Mesendoderm (in vitro differentiated cells): ENCODE measurements around the gene LACTBL1.
"Not testable (repeated sequence)": the region's sequence is repeated elsewhere in the genome, so short reads cannot be mapped to it uniquely, and the experiment has no call there.

Source experiments
- DNase-seq: peaks from one replicate; pipeline ENCODE4 v3.0.0; 2013
- H2AK5ac ChIP-seq: 2 replicates; pipeline ENCODE4 v1.6.1; 2013; ENCODE audit warnings: low read length, inconsistent platforms
- H2BK120ac ChIP-seq: 2 replicates; pipeline ENCODE4 v1.6.1; 2013; ENCODE audit warnings: low read depth, mild to moderate bottlenecking, low read length, moderate library complexity, mixed read lengths
- H2BK15ac ChIP-seq: replicated peaks from 2 replicates; pipeline ENCODE4 v1.6.1; 2013; ENCODE audit warnings: low read depth, mild to moderate bottlenecking, moderate library complexity
- H2BK5ac ChIP-seq: 2 replicates; pipeline ENCODE4 v1.6.1; 2013; ENCODE audit warnings: low read length, inconsistent platforms
- H3K18ac ChIP-seq: 2 replicates; pipeline ENCODE4 v1.6.1; 2013; ENCODE audit warnings: mild to moderate bottlenecking, low read length, mixed read lengths
- H3K23ac ChIP-seq: one replicate; pipeline ENCODE4 v1.6.1; 2013; ENCODE audit warnings: low read length
- H3K27ac ChIP-seq: 2 replicates; pipeline ENCODE4 v1.5.1; 2013; ENCODE audit warnings: low read depth, mild to moderate bottlenecking, inconsistent platforms, low read length, moderate library complexity
- H3K27me3 ChIP-seq: 2 replicates; pipeline ENCODE4 v1.6.1; 2013; ENCODE audit warnings: low read length, control low read depth, mild to moderate bottlenecking, inconsistent platforms; ENCODE audit not compliant: insufficient read depth, poor library complexity
- H3K36me3 ChIP-seq: 2 replicates; pipeline ENCODE4 v1.6.1; 2013; ENCODE audit warnings: low read length, inconsistent platforms; ENCODE audit not compliant: control insufficient read depth, insufficient read depth
- H3K4ac ChIP-seq: one replicate; pipeline ENCODE4 v1.6.1; 2013; ENCODE audit warnings: low read depth, mild to moderate bottlenecking, low read length, moderate library complexity
- H3K4me1 ChIP-seq: 2 replicates; pipeline ENCODE4 v1.6.1; 2013; ENCODE audit warnings: low read depth, low read length, inconsistent platforms; ENCODE audit not compliant: control insufficient read depth
- H3K4me2 ChIP-seq: 2 replicates; pipeline ENCODE4 v1.6.1; 2013; ENCODE audit warnings: low read length
- H3K4me3 ChIP-seq: 2 replicates; pipeline ENCODE4 v1.5.1; 2013; ENCODE audit warnings: mild to moderate bottlenecking, low read length
- H3K56ac ChIP-seq: one replicate; pipeline ENCODE4 v1.6.1; 2013; ENCODE audit warnings: low read length
- H3K79me1 ChIP-seq: 2 replicates; pipeline ENCODE4 v1.6.1; 2013; ENCODE audit warnings: low read length, inconsistent platforms
- H3K79me2 ChIP-seq: 2 replicates; pipeline ENCODE4 v1.6.1; 2013; ENCODE audit warnings: mild to moderate bottlenecking, low read length; ENCODE audit not compliant: control insufficient read depth, insufficient read depth
- H3K9ac ChIP-seq: 2 replicates; pipeline ENCODE4 v1.6.1; 2013; ENCODE audit warnings: low read length, inconsistent platforms
- H4K5ac ChIP-seq: one replicate; pipeline ENCODE4 v1.6.1; 2013; ENCODE audit warnings: low read length
- H4K8ac ChIP-seq: one replicate; pipeline ENCODE4 v1.6.1; 2013; ENCODE audit warnings: low read depth, mild to moderate bottlenecking, control low read depth, low read length, moderate library complexity
- WGBS: extraction: QIAGEN DNeasy Blood & Tissue Kit; methylation state at CpG from one replicate; pipeline ENCODE4 v1.1.7; 2013; ENCODE audit warnings: low lambda C conversion rate, missing lambda C conversion rate; ENCODE audit not compliant: insufficient coverage; ENCODE audit errors: extremely low coverage; 5-methylcytosine and 5-hydroxymethylcytosine counted together

The LACTBL1 gene

GRCh38 chr1:23018661-23019093 lies 46.0 kb upstream of the LACTBL1 start:
- H3K4me1 ChIP-seq, result no peaks in the 10 kb centered on the region
- H3K27me3 ChIP-seq, result no peaks in the 10 kb centered on the region
- no peak for DNase-seq
- H3K79me1 ChIP-seq, result no peaks in the 10 kb centered on the region
- H3K4ac ChIP-seq, result no peak overlapping the region
- no peaks in the 10 kb centered on the region for H3K36me3 ChIP-seq
- H3K23ac ChIP-seq, result no peak overlapping the region
- H2BK120ac ChIP-seq, result no peak overlapping the region
- peak overlapping the region; percentile 88 for H4K8ac ChIP-seq
- peaks cover 43% of the 10 kb centered on the region for H3K79me2 ChIP-seq
- H3K56ac ChIP-seq, result peak overlapping the region; percentile 79
- H2AK5ac ChIP-seq, result no peak overlapping the region
- peak overlapping the region; percentile 35 for H3K4me3 ChIP-seq
- peak overlapping the region; percentile 8 for H3K4me2 ChIP-seq
- no CpG with 5 or more reads among the region's 10 CpGs for WGBS
- peak overlapping the region; percentile 28 for H4K5ac ChIP-seq
- H3K27ac ChIP-seq, result no peak overlapping the region
- no peak overlapping the region for H2BK5ac ChIP-seq
- H3K9ac ChIP-seq, result peak overlapping the region; percentile 80
- H3K18ac ChIP-seq, result peak overlapping the region; percentile 80
- no peak overlapping the region for H2BK15ac ChIP-seq

DNA sequence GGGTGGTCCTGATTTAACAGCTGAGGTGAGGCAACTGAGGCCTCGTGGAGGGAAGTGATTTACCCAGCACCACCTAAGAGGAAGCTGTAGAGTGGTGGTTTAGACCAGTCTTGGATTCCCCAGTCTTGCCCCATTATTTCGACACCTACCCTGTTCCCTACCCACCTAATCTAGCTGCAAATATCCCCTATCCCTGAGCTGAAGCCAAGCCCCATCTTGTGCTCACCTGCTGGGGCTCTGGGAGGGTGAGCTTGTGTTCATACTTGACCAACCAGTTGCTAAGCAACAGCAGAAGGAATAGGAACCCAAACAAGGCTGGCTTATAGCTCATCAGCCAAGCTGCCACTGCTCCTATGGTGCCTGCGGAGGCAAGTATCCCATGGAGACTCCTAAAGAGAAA lies 41.0 kb upstream of the LACTBL1 start:
- H2BK5ac ChIP-seq, result no peak overlapping the region
- H3K9ac ChIP-seq, result no peak overlapping the region
- H3K4me3 ChIP-seq, result no peak overlapping the region
- H3K23ac ChIP-seq, result no peak overlapping the region
- H3K27ac ChIP-seq, result no peak overlapping the region
- no peak overlapping the region for H3K4ac ChIP-seq
- no peaks in the 10 kb centered on the region for H3K4me1 ChIP-seq
- H2BK120ac ChIP-seq, result no peak overlapping the region
- no peaks in the 10 kb centered on the region for H3K27me3 ChIP-seq
- no CpG with 5 or more reads among the region's 3 CpGs for WGBS
- no peaks in the 10 kb centered on the region for H3K36me3 ChIP-seq
- no peak overlapping the region for H4K5ac ChIP-seq
- no peak overlapping the region for H3K18ac ChIP-seq
- no peak overlapping the region for H3K56ac ChIP-seq
- H3K79me1 ChIP-seq, result no peaks in the 10 kb centered on the region
- H3K4me2 ChIP-seq, result no peak overlapping the region
- DNase-seq, result peak; percentile 86
- H3K79me2 ChIP-seq, result no peaks in the 10 kb centered on the region
- H2BK15ac ChIP-seq, result no peak overlapping the region
- H2AK5ac ChIP-seq, result no peak overlapping the region
- H4K8ac ChIP-seq, result no peak overlapping the region

- not testable (repeated sequence) for H2BK5ac ChIP-seq, H2BK15ac ChIP-seq, H3K27me3 ChIP-seq, H3K79me1 ChIP-seq, H2BK120ac ChIP-seq, DNase-seq, H3K56ac ChIP-seq, H3K36me3 ChIP-seq, H3K4me3 ChIP-seq, H3K9ac ChIP-seq, H3K27ac ChIP-seq, H3K23ac ChIP-seq, H4K8ac ChIP-seq, H3K4ac ChIP-seq, H3K79me2 ChIP-seq, H3K18ac ChIP-seq, H3K4me1 ChIP-seq, H4K5ac ChIP-seq, H3K4me2 ChIP-seq, H2AK5ac ChIP-seq
- no CpG with 5 or more reads among the region's 8 CpGs for WGBS
Observed at GRCh38 chr1:23010025-23010424, 37.4 kb upstream of the LACTBL1 start.

DNA sequence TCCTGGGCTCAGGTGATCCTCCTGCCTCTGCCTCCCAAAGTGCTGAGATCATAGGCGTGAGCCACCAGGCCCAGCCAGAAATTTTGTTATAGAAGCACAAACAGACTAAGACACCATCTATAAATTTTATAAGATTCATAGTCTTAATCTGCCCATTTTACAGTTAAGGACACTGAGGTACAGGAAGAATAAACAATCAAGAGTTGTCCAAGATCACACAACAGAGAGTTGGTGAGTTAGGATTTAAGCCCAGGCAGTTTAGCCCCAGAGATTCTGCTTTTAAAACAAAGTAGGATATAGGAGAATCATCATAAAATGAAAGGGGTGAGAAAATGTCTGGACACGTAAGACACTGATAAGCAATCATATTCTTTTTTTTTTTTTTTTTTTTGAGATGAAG lies 36.2 kb upstream of the LACTBL1 start:
- H3K4me2 ChIP-seq, result no peak overlapping the region
- no peaks in the 10 kb centered on the region for H3K27me3 ChIP-seq
- H3K56ac ChIP-seq, result no peak overlapping the region
- no peak overlapping the region for H3K9ac ChIP-seq
- no peaks in the 10 kb centered on the region for H3K79me2 ChIP-seq
- H3K4me1 ChIP-seq, result no peaks in the 10 kb centered on the region
- no peaks in the 10 kb centered on the region for H3K36me3 ChIP-seq
- H3K27ac ChIP-seq, result no peak overlapping the region
- no peak overlapping the region for H3K4me3 ChIP-seq
- H3K4ac ChIP-seq, result no peak overlapping the region
- H2BK15ac ChIP-seq, result no peak overlapping the region
- H3K18ac ChIP-seq, result no peak overlapping the region
- no peaks in the 10 kb centered on the region for H3K79me1 ChIP-seq
- H4K5ac ChIP-seq, result no peak overlapping the region
- no CpG with 5 or more reads among the region's 2 CpGs for WGBS
- no peak overlapping the region for H2BK5ac ChIP-seq
- H2AK5ac ChIP-seq, result no peak overlapping the region
- H4K8ac ChIP-seq, result no peak overlapping the region
- H3K23ac ChIP-seq, result no peak overlapping the region
- no peak for DNase-seq
- no peak overlapping the region for H2BK120ac ChIP-seq

- no peak overlapping the region for H2BK120ac ChIP-seq
- H3K23ac ChIP-seq, result no peak overlapping the region
- no peak overlapping the region for H3K9ac ChIP-seq
- H2BK5ac ChIP-seq, result no peak overlapping the region
- H3K4me3 ChIP-seq, result no peak overlapping the region
- H4K5ac ChIP-seq, result no peak overlapping the region
- no peaks in the 10 kb centered on the region for H3K27me3 ChIP-seq
- no peaks in the 10 kb centered on the region for H3K79me2 ChIP-seq
- H3K56ac ChIP-seq, result no peak overlapping the region
- no peak overlapping the region for H3K18ac ChIP-seq
- WGBS, result no CpG with 5 or more reads among the region's 4 CpGs
- H3K36me3 ChIP-seq, result no peaks in the 10 kb centered on the region
- no peaks in the 10 kb centered on the region for H3K79me1 ChIP-seq
- DNase-seq, result no peak
- H2AK5ac ChIP-seq, result no peak overlapping the region
- H3K4me2 ChIP-seq, result no peak overlapping the region
- H3K27ac ChIP-seq, result no peak overlapping the region
- H3K4ac ChIP-seq, result no peak overlapping the region
- no peak overlapping the region for H4K8ac ChIP-seq
- H2BK15ac ChIP-seq, result no peak overlapping the region
- no peaks in the 10 kb centered on the region for H3K4me1 ChIP-seq
Observed at GRCh38 chr1:23007106-23007505, 34.4 kb upstream of the LACTBL1 start.

DNA sequence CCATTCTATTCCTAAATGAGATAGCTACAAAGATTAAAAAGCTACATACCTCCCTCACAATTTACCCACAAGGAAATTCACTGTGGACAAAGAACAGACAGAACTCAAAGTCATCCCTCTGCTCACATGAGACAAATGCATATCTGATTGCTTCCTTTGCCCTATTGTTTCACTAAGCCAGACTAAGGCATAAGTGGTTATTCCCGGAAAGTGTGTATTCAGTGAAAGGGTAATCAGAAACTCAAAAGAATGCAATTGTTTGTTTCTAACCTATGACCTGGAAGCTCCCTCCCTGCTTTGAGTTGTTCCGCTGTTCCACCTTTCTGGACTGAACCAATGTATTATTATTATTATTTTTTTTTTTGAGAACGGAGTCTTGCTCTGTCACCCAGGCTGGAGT lies 32.1 kb upstream of the LACTBL1 start:
- not testable (repeated sequence) for H3K9ac ChIP-seq, H3K27me3 ChIP-seq, H3K4ac ChIP-seq, H3K4me1 ChIP-seq, H3K4me2 ChIP-seq, H3K56ac ChIP-seq, H4K8ac ChIP-seq, H3K36me3 ChIP-seq, H4K5ac ChIP-seq, H3K27ac ChIP-seq, H2AK5ac ChIP-seq, H3K79me2 ChIP-seq, H3K18ac ChIP-seq, H2BK120ac ChIP-seq, H2BK15ac ChIP-seq, H3K79me1 ChIP-seq, H3K23ac ChIP-seq, H3K4me3 ChIP-seq, H2BK5ac ChIP-seq
- peak; percentile 13 for DNase-seq
- WGBS, result no CpG with 5 or more reads among the region's 3 CpGs
